GM18519 (cell line): Measurements from ENCODE around the gene TSPAN18.

ENCODE experiments used
- ATAC-seq: cut with Tn5 transposase; IDR thresholded peaks from one replicate; pipeline ENCODE4 v1.9.1; 2021; ENCODE audit warnings: mild to moderate bottlenecking, moderate library complexity; ENCODE audit not compliant: unreplicated experiment, low FRiP score

The TSPAN18 gene

DNA sequence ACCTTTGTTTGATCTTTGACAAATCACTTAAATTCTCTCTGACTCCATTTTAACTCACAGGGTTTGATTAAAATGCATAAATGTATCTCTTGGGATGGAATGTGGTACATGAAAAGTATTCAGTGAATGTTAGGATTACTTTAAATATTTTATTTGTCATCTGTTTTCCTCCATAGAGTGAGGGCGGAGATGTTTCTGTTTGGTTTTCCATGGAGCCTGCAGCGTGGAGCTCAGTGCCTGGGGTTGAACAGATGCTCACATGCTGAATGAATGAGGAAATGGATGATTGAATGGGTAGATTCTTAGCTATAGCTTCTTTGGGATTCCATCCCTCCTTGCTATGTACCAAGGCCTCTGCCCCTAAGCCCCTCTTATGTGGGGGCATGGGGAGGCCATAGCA, 10.0 kb downstream of the TSPAN18 start:
- ATAC-seq = no peak

DNA sequence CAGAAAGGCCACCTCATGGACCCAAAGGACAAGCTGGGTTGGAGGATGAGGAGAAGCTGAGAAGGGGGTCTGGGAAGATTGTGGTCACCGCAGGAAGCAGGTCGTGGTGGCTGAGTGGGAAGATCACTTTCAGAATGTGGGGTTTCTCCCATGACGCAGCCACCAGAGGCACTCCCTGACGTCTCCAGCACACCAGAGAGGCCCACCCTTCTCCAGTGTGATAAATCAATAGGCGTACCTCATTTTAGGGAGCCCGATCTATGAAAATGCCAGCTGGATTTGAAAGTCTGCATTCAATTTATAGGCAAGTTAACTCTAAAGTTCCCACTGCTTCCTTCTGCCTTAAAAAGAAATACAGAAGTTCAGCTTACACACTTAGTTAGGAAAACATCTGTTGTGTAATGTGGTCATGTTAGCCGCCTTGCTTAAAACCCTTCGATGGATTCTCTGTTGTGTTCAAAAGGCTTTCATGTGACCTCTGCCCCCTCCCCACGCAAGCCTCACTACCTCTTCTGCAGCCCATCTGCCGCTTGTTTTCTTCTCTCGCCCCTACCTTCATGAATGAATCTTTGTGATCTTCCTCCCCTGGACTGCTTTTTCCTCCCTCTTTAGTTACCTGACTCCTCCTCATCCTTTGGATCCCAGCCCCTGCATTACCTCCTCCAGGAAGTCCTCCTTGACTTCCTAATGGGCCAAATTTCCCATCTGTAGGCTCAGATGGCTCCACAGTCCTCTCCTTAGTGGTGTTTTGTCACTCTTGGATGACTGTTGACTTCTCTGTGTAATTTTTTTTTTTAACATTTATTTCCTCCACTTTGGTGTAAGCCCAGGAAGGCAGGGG, 10.7 kb downstream of the TSPAN18 start:
- ATAC-seq = no peak

DNA sequence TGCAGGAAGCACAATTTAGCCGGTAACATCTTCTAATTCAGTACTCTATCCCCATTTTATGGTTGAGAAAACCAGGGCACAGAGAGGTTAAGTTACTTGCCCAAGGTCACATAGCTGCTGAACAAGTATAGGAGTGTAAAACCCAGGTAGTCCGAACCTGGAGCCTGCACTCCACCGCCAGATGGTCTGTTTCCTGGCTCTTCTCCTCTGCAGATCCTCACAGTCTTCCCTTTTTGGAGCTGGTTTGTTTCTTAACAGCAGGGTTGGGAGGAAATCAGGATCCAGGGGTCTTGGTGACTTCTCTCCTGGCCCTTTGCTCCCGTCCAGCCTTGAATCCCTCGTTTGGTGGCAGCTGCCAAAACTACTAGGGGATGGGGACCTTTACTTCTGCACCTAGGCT, 12.0 kb downstream of the TSPAN18 start:
- ATAC-seq = no peak

DNA sequence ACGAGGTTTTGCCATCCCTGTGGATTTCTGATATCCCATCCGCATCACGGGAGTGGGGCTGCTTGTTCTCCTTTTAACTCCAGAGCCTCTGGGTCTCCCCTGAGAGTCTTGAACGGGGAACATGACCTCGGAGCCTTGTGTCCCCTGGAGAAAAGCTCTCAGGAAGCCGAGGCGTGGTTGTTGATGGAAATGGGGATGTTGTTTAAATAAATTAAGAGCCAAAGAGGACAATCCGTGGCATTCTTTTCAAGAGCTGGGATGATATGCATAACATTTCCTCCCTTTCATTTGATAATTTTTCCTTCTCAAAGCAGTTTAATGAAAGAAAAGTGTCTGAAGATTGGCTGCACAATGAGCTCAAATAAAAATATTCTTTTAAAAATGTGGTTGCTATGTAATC, 14.2 kb downstream of the TSPAN18 start:
- no peak for ATAC-seq

DNA sequence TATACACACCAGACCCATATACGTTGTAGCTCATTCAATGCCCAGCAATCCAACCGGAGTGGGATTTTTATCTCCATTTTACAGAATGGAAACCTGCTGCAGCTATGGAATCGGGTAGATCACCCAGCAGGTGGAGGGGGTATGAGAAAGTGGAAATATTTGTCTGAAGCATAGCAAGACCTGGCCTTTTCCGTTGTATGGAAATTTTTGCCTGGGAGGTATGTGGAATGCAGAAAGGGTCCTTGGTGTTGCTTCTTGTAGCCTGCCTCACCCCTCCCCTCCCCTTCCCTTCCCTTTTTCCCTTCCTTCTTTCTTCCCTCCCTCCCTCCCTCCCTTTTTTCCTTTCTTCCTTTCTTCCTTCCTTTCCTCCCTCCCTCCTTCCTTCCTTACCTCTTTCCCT, 15.2 kb downstream of the TSPAN18 start:
- ATAC-seq = no peak

DNA sequence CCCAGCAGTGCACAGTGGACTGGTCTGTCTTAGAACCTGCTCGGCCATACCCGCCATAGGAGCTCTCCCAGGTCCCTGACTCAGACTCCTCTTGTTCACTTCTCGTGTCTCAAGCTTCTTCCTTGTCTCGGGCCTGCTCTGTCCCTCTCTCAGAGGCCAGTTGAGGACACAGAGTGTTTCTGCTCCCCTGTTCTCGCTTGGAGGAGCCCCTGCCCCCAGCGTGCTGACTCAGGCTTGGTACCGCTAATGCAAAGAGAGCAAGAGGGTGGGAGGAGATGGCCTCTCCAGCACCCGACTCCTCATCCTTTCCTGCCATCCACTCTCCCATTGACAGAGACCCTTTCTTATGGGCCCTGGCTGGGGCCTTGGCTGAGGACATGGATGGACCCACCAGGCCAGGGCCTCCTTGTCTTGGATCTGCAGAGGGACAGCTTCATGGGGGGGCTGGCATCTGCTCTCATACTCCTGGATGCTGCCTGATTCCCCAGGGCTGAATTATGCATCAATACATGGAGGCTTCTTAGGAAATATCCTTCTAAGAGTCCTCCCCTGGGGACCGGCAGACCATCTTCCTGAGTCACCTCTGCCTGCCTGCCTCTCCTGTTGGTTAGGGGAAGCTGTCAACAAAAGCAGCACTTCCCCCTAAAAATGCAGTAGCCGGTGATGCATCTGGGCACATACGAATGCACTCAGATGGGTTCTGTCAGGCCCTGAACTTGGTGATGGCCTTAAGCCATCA, 15.9 kb downstream of the TSPAN18 start:
- no peak for ATAC-seq

DNA sequence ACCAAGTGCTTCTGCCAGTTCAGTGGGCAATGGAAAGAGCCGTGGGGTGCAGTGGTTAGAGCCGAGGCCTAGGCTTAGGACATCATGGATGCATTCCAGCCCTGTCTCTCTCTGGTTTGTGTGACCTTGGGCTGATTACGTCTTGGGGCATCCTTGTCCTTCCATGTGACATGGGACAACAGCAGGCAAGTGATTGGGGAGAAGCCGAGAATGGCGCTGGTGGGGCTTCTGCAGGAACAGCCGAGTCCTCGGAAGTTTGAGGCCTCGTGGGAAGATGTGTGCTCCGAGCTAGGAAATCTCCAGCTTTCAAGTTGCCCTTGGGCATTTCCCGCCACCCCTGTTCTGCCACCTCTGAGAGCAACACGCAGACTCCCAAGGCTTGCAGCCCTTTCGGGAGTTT, 16.6 kb downstream of the TSPAN18 start:
- no peak for ATAC-seq

DNA sequence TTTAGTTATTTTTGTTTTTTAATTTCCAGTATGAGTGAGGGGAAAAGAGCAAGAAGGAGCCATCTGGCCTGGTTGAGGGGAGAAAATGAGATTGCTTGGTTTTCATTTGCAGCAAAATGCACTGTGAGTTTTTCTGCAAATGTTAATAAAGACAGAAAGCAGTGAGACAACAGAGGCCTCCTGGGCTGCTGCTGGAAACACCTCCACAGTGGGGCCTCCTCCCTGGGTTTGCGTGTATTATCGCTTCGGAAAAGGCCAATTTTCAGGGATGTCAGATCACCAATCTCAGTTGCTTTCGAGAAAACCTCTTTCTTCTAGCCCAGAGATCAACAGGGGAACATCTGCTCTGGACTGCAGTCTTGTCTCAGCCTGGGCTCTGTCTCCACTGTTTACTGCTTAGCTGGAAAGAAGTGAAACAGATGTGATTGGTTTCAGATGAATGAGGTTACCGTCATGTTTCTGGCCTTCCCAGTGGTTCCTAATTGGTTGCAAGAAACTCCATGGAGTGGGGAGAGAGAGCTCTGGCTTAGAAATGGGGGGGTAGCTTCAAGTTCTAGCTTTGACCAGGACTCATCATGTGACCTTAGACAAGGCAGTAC, 17.3 kb downstream of the TSPAN18 start:
- no peak for ATAC-seq

DNA sequence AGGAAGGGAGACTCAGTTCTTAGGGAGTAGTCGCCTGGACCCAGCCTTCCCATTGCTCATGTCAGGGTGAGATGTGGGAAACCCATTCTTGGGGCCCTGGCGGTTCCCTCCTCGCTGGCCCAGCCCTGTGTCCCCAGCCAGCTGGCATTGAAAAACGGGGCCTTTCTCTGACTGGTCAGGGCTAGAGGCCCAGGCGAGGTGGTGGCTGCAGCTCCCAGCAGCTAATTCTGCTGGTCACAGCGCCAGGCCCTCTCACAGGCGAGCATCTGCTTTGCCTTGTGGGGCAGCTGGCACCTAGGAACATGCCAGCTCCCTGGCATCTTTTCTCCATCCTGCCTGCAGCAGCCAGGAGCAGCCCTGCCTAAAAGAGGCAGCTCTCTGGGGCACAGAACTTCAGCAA, 20.1 kb downstream of the TSPAN18 start:
- no peak for ATAC-seq

DNA sequence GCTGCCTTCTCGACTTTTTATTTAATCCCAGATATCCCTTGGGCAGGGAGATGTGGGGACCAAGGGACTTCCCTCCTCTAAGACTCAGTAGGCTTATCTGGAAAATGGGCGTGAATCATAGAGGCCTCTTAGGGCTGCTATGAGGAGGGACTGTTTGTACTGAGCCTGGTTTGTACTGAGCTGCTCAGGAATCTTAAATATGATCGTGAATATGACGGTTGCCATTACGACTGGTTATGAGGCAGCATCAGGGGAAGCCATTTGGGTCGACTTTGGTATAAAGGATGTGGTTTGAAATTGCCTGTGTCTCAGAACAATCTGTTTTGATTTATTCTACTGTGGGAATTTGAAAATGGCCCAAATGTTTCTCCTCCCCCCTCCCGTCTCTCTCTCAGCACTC, 20.6 kb downstream of the TSPAN18 start:
- ATAC-seq = no peak

DNA sequence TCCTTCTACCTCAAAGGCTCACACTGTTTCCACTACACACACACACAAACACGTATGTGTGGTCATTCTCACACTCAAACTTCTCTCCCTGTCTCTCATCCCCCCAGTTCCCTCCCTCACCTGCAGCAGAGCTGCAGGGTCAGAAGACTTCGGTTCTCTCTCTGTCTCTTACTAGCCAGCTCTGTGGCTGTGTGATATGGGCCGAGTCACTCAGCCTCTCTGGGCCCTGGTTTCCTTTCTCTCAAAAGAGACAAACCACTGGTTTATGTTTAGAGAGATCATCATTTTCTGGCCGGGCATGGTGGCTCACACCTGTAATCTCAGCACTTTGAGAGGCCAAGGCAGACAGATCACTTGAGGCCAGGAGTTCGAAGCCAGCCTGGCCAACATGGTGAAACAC, 21.1 kb downstream of the TSPAN18 start:
- no peak for ATAC-seq

DNA sequence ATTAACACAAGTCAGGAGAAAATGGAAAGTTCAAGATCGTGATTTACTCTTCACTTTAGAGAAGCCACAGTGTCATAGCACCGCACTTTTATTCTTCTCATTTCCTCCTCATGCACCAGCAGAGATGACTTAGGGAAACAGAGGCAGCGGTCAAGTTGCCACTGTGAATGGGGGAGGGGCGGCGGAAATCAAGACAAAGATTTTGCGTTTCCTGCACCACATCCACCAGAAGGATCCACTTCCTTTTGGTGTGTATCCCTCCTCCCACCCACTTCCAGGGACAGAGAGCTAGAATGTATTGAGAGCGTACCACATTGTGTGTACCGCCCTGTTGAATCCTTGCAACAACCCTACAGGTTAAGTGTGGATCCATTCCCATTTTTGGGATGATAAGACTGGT, 21.8 kb downstream of the TSPAN18 start:
- no peak for ATAC-seq

DNA sequence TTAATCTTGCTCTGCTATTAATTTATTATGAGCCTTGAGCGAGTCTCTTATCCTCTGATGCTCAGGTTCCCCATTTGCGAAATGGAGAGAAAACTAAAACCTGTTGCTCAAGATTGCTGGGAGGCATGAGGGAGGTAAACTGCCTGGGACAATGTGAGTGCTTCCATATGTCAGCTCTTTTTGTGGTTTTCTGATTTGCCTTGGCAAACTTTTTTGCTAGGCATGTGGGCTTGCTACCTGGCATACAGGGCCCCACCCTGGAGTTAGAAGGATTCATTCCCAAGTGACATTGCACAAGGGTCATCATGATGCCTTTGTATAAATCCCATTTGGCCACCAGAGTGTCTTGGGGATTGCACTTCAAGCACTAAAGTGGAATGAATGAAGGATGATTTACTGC, 22.4 kb downstream of the TSPAN18 start:
- ATAC-seq = no peak

DNA sequence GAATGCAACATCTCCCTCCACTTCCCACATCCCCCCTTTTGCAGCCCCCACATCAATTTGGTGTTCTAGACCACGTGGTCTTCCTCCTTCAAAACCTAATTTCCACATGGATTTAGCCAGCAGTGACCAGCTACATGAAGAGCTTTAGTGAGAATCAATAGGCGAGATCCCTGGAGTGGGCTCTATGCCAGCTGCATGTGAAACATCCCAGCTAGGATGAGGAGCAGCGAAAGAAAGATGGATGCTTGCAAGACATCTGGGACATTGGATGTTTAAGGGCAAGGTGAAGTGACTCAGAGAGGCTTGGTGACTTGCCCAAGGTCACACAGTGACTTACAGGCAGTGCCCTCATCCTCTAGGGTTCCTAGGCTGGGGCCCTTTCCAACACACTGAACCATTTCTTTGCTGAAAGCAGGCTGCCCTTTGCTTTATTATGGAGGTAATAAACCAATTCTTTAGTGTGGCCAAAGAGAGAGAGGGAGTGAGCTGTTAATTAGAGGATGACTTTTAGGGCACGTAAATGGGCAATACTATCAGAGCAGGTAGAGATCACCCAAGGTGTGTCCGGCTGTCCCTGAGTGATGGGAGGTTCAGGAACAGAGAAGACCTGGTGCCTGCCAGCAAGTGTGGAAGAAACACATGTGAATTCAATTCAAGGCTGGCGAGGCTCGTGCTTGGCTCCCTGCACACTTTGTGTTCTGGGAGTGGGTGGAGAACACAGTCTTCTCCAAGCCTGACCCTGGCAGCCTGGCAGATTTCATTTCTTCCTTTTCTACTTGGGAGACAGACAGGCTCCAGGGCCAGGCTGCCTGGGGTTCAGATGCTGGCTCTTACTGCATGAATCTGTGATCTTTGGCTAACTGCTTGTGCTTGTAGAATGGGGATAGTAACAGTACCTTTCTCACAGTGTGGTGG, 24.0 kb downstream of the TSPAN18 start:
- ATAC-seq = no peak

DNA sequence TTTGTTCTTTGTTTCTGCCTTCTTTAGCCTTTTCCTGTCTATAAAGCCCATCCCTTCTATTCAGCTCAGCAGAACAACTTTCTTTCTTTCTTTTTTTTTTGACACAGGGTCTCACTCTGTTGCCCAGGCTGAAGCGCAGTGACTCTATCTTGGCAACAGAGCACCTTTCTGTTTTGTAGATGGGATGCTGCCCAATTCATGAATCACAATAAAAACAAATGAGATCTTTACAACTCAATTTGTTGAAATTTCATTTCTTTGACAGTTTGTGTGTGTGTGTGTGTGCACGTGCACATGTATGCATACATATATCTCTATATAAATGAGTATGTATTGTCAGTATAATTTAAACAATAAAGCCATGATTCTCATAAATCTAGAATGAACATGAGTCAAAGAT, 25.5 kb downstream of the TSPAN18 start:
- ATAC-seq = no peak

DNA sequence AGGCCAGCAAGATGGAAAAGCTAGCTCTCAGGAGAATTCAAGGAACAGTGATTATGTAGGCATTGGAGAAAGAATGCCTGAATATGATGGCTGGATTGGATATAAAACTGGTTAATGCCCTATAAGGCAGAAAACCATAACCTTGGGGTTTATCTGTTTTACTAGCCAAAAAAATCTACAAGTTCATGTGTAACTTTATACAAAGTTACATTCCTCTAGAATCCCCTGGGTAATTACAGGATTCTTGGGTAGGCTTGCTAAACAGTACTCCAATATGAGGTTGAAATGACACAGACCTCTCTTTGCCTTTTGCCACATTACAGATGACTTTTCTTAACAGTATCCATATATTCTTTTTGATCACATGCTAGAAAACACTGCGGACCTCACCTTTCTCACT, 26.0 kb downstream of the TSPAN18 start:
- ATAC-seq = no peak

DNA sequence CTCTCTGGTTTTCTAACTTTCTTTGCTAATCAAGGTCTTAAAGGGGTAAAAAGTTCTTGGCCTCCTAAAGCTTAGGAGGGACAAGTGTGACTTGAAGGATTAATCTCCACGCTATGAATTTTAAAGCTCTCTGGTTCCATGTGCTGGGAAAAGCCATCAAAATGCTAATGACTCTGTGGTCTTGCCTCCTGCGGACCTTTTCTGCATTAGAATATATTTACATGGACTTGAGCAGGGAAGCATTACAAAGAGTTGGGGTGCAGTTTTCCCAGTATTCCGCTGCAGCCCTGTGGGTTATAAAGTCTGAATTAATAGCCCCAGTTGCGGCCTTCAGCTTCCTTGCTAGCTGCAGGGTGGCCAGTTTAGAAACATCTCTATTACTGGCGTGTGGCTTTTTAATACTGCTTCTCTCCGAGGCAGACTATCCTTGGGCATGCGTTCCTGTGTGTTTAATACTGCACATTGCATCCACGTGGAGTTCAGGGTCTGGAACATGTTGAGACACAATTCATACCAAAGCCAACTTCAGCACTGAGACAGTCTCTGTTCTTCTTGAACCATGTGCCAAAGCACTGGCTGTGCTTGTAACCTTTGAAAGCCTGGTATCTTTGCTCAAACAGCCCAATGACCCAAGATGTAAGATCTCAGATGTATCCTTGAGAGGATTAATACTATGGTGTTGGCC, 27.3 kb downstream of the TSPAN18 start:
- no peak for ATAC-seq

DNA sequence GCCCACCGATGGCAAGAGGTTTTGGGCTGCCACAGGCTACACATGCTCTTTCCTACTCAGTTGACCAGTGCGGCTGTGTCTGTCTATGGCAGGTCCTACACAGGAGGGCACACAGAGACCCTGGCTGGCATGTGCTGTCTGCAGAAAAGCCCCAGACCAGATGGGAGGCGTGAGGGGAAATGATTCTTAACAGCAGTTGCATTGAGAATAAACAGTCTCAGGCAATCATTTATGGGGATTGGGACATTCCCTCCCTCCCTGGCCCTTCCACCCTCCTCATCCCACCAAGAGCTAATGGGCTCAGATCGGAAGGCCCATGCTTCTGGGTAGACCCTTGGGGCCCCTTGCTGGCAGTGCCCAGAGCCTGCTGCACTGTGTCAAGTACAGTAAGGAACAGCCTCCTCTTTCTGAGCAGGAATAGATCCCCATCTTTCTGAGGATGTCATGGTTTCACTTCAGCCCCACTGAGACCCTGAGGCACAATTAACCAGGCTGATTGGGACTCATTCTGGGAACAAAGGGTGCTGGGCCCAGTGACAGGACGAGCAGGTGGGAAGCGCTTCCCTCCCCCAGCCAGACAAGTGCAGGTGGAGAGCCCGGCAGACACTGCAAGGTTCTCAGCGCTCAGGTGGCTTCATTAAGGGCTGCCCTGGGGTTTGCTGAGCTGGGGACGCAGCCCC, 28.3 kb downstream of the TSPAN18 start:
- no peak for ATAC-seq
